Calu3 (cell line): ENCODE results near the gene ABCC10. TPM values are rescaled to one million over a fixed set of nuclear protein-coding genes. Genes with fewer than 3 reads are reported as not detected.
"Not testable (repeated sequence)": the region's sequence is repeated elsewhere in the genome, so short reads cannot be mapped to it uniquely, and the experiment has no call there.

Source experiments
- BruUV-seq: library from RNA; stranded (reverse); fragments of 400-500 nt; replicated peaks from 2 replicates; lab custom pipeline; 2021; lab: Mats Ljungman, UMichigan
- CTCF ChIA-PET: fragments of 300-600 bp; sonication (Branson Sonifier 250); formaldehyde crosslinking; loops from one replicate; lab custom pipeline; 2022; ENCODE audit warnings: antibody characterized with exemption; lab: Charles Lee
- DNase-seq: peaks from one replicate; pipeline ENCODE4 v3.0.0; 2022
- H3K27ac Mint-ChIP-seq: one replicate; pipeline ENCODE4 v1.8.0; 2022; ENCODE audit warnings: mixed read lengths; ENCODE audit not compliant: unreplicated experiment
- H3K27me3 Mint-ChIP-seq: one replicate; pipeline ENCODE4 v1.8.0; 2022; ENCODE audit warnings: mixed read lengths; ENCODE audit not compliant: unreplicated experiment
- H3K36me3 Mint-ChIP-seq: one replicate; pipeline ENCODE4 v1.8.0; 2022; ENCODE audit warnings: mild to moderate bottlenecking, moderate library complexity, mixed read lengths; ENCODE audit not compliant: insufficient read depth, unreplicated experiment
- H3K4me1 Mint-ChIP-seq: one replicate; pipeline ENCODE4 v1.8.0; 2022; ENCODE audit warnings: mild to moderate bottlenecking, low read depth, mixed read lengths; ENCODE audit not compliant: unreplicated experiment
- H3K4me3 Mint-ChIP-seq: one replicate; pipeline ENCODE4 v1.8.0; 2022; ENCODE audit warnings: mild to moderate bottlenecking, low read depth, moderate library complexity, mixed read lengths; ENCODE audit not compliant: unreplicated experiment
- H3K9me3 Mint-ChIP-seq: one replicate; pipeline ENCODE4 v1.8.0; 2022; ENCODE audit warnings: low read depth, mixed read lengths; ENCODE audit not compliant: unreplicated experiment
- intact Hi-C: fragments of 100-400 bp; cut with micrococcal nuclease; formaldehyde crosslinking; loops from one replicate; pipeline ENCODE4 v1.10.0; 2022; ENCODE audit not compliant: unreplicated experiment
- total RNA-seq: library from RNA; stranded (reverse); gene quantifications from 2 replicates; pipeline ENCODE4 v1.2.3, GENCODE V29; 2022
- TF ChIP-seq, protein P1 (sequence below): fragments of 200-600 bp; IDR thresholded peaks from one replicate; pipeline ENCODE4 v1.8.0; 2022; ENCODE audit warnings: antibody characterized with exemption; ENCODE audit not compliant: unreplicated experiment

Gene ABCC10
- total RNA-seq, 1 experiment from 2014 or later = 53.0 TPM

DNA sequence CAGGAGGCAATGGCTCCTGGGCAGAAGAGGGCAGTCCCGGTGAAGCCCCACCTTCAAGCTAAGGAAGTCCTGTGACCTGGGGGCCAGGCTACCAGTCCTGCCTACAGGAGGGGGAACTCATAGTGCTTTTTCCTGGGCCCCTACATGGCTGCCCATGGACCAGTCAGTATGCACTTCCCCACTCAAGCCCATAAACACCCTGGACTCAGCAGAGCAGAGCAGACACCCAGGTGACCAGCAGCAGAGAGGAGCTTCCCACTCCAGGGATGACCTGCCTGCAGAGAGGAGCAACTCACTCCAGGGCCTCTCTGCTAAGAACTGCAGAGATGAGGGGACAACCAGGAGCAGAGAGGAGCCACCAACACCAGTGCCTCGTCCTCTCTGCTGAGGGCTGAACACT lies 14.3 kb upstream of the ABCC10 start:
- intact Hi-C loops = no loop called here
- no peak for DNase-seq
- Mint-ChIP-seq H3K27me3 (peaks cover 47% of the 10 kb centered on the region), H3K9me3 (no peaks in the 10 kb centered on the region), H3K36me3 (no peaks in the 10 kb centered on the region), H3K4me3 (no peak overlapping the region), H3K27ac (no peak overlapping the region), H3K4me1 (no peaks in the 10 kb centered on the region)
- BruUV-seq = no TSS peak
- CTCF ChIA-PET = interaction anchor here (0.8 to 1.3 kb wide), 3 partner anchors 9 to 24 kb away, joined by 3 to 5 read pairs (median 4); partner anchors contain the start of gene ABCC10
- TF ChIP-seq, protein P1, sequence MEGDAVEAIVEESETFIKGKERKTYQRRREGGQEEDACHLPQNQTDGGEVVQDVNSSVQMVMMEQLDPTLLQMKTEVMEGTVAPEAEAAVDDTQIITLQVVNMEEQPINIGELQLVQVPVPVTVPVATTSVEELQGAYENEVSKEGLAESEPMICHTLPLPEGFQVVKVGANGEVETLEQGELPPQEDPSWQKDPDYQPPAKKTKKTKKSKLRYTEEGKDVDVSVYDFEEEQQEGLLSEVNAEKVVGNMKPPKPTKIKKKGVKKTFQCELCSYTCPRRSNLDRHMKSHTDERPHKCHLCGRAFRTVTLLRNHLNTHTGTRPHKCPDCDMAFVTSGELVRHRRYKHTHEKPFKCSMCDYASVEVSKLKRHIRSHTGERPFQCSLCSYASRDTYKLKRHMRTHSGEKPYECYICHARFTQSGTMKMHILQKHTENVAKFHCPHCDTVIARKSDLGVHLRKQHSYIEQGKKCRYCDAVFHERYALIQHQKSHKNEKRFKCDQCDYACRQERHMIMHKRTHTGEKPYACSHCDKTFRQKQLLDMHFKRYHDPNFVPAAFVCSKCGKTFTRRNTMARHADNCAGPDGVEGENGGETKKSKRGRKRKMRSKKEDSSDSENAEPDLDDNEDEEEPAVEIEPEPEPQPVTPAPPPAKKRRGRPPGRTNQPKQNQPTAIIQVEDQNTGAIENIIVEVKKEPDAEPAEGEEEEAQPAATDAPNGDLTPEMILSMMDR = no peak

DNA sequence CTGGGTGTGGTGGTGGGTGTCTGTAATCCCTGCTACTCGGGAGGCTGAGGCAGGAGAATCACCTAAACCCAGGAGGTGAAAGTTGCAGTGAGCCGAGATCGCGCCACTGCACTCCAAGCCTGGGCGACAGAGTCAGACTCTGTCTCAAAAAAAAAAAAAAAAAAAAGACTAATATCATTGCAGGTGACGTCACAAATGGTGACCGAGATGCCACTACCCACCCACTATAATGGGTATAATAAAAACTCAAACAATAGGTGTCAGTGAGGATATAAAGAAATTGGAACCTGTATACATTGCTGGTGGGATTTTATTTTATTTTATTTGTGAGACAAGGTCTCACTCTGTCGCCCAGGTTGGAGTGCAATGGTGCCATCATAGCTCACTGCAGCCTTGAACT lies 12.1 kb upstream of the ABCC10 start:
- peaks cover 68% of the 10 kb centered on the region for H3K27me3 Mint-ChIP-seq
- H3K4me1 Mint-ChIP-seq, H3K4me3 Mint-ChIP-seq, H3K9me3 Mint-ChIP-seq, BruUV-seq, intact Hi-C loops, H3K27ac Mint-ChIP-seq, H3K36me3 Mint-ChIP-seq, DNase-seq: not testable (repeated sequence)
- CTCF ChIA-PET = interaction anchor here (0.7 to 1.2 kb wide), 2 partner anchors 11 to 1242 kb away, joined by 3 read pairs; partner anchors contain the start of gene GUCA1A

DNA sequence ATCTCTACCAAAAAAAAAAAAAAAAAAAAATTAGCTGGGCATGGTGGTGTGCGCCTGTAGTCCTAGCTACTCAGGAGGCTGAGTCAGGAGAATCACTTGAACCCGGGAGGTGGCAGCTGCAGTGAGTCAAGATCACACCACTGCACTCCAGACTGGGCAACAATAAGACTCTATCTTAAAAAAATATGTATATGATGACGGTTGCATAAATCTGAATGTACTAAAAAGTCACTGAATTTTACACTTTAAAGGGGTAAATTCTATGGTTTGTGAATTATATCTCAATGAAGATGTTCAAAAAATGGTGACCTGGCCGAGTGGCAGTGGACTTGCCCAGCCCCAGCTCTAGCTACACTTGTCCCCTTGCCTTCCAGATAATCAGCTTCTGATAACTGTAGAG lies 10.4 kb upstream of the ABCC10 start:
- CTCF ChIA-PET = interaction anchor here (0.6 to 0.7 kb wide), 4 partner anchors 27 to 711 kb away, joined by 3 to 7 read pairs (median 4); partner anchors contain the start of gene TMEM63B
- no peaks in the 10 kb centered on the region for H3K36me3 Mint-ChIP-seq

DNA sequence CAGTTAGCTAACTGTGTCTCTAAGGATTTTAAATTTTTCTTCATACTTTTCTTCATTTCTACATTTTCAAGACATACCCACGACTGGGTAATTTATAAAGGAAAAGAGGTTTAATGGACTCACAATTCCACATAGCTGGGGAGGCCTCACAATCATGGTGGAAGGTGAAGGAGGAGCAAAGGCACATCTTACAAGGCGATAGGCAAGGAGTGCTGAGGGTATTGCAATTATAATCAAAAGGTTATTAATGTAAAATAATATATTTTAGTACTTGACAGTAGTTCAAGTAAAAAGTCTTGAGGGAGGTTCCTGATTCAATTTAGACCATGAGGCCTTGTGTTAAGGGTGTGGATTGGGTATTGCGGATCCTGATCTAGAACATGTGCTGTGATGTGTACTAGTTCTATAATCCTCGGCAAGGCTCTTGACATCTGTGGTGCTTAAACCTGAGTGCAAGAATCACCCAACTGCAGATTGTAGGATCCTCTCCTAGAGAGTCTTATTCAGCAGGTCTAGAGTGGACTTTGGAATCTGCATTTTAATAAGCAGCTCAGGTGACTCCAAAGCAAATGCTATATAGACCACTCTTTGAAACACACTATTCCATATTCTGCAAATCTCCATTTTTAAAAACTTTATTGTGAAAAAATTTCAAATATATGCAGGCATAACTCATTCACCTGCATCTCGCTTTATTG lies 7.2 kb upstream of the ABCC10 start:
- no peaks in the 10 kb centered on the region for H3K4me1 Mint-ChIP-seq
- H3K27me3 Mint-ChIP-seq = peaks cover 50% of the 10 kb centered on the region
- no peak overlapping the region for H3K27ac Mint-ChIP-seq
- TF ChIP-seq, protein P1 = no peak
- no peak overlapping the region for H3K4me3 Mint-ChIP-seq
- BruUV-seq = no TSS peak
- intact Hi-C loops = no loop called here
- H3K9me3 Mint-ChIP-seq = no peaks in the 10 kb centered on the region
- no peak for DNase-seq
- no peaks in the 10 kb centered on the region for H3K36me3 Mint-ChIP-seq
- CTCF ChIA-PET = interaction anchor here (0.9 kb wide), 1 partner anchor 7 kb away, joined by 3 read pairs; the partner anchor contains the start of gene ABCC10

More for the DNA sequence above, 10.4 kb upstream of the ABCC10 start:
- Mint-ChIP-seq H3K4me3 (no peak overlapping the region), H3K9me3 (no peaks in the 10 kb centered on the region), H3K27me3 (peaks cover 76% of the 10 kb centered on the region), H3K4me1 (no peaks in the 10 kb centered on the region), H3K27ac (no peak overlapping the region)
- DNase-seq = no peak
- TF ChIP-seq, protein P1 = no peak
- BruUV-seq = no TSS peak
- intact Hi-C loops = no loop called here
